Right atrium auricular region (tissue), 2 donors: ENCODE results near the gene SMCO4. TPM values are rescaled to one million over a fixed set of nuclear protein-coding genes. Genes with fewer than 3 reads are reported as not detected.
A peak's percentile ranks its signal among the peaks of the same experiment; 100 is the strongest.
"Not testable (repeated sequence)": the region's sequence is repeated elsewhere in the genome, so short reads cannot be mapped to it uniquely, and the experiment has no call there.

ENCODE experiments used
- DNase-seq: peaks from one replicate; pipeline ENCODE4 v3.0.0-alpha.2; 2019; ENCODE audit warnings: low spot score
- H3K27ac ChIP-seq, 2 donors: fragments of 200-600 bp; sonication (generic); 1 replicate in 1 of 2; 2 replicates in 1 of 2; pipeline ENCODE4 v1.5.1; 2016 to 2019
- H3K27me3 ChIP-seq, 2 donors: fragments of 200-600 bp; sonication (generic); one replicate each; pipeline versions ENCODE4 v1.5.1 to v1.6.0; 2017 to 2019
- H3K36me3 ChIP-seq: fragments of 200-600 bp; sonication (generic); one replicate; pipeline ENCODE4 v1.5.1; 2016
- H3K4me1 ChIP-seq, 2 donors: fragments of 200-600 bp; sonication (generic); one replicate each; pipeline versions ENCODE4 v1.5.1 to v1.6.0; 2017 to 2019
- H3K4me3 ChIP-seq, 2 donors: fragments of 200-600 bp; sonication (generic); 1 replicate in 1 of 2; 2 replicates in 1 of 2; pipeline ENCODE4 v1.5.1; 2017 to 2019; ENCODE audit warnings: mild to moderate bottlenecking in 1 of 2, moderate library complexity in 1 of 2
- H3K9me3 ChIP-seq, 2 donors: fragments of 200-600 bp; sonication (generic); one replicate each; pipeline ENCODE4 v1.5.1; 2019
- CTCF ChIP-seq, 2 donors: fragments of 200-600 bp; sonication (generic); IDR thresholded peaks; one replicate each; pipeline ENCODE4 v1.5.1; 2019; ENCODE audit warnings: antibody characterized with exemption in 2 of 2
- total RNA-seq, 2 donors: library from RNA; depleted of rRNA; stranded (reverse); fragments of >200 nt; gene quantifications; one replicate each; pipeline ENCODE4 v1.1.0, GENCODE V29; 2016

SMCO4 gene
- total RNA-seq, 2 donors from 2014 or later = 37.6 to 79.8 TPM

GRCh38 chr11:93537049-93537448 lies 6.1 kb downstream of the SMCO4 start:
- no peak for DNase-seq
- no peak overlapping the region for H3K4me3 ChIP-seq
- peak overlapping the region; percentile 44 to 72 for H3K27ac ChIP-seq
- no peaks in the 10 kb centered on the region for H3K27me3 ChIP-seq
- H3K4me1 ChIP-seq = peaks cover 0 to 82% of the 10 kb centered on the region in 2 donors
- H3K36me3 ChIP-seq = no peaks in the 10 kb centered on the region
- H3K9me3 ChIP-seq = no peaks in the 10 kb centered on the region
- no peak for TF ChIP-seq CTCF (IDR thresholded peaks at IDR 0.05)

GRCh38 chr11:93536101-93536861 lies 6.9 kb downstream of the SMCO4 start:
- no peak overlapping the region for H3K4me3 ChIP-seq
- no peak for DNase-seq
- H3K36me3 ChIP-seq = no peaks in the 10 kb centered on the region
- H3K4me1 ChIP-seq = peaks cover 0 to 75% of the 10 kb centered on the region in 2 donors
- TF ChIP-seq CTCF (IDR thresholded peaks at IDR 0.05) = no peak
- H3K9me3 ChIP-seq = no peaks in the 10 kb centered on the region
- H3K27me3 ChIP-seq = no peaks in the 10 kb centered on the region
- H3K27ac ChIP-seq = peak overlapping the region; percentile 44 to 72

GRCh38 chr11:93535578-93535977 lies 7.6 kb downstream of the SMCO4 start:
- H3K4me1 ChIP-seq = peaks cover 0 to 73% of the 10 kb centered on the region in 2 donors

GRCh38 chr11:93532806-93533205 lies 10.4 kb downstream of the SMCO4 start:
- Histone ChIP-seq H3K27me3 (no peaks in the 10 kb centered on the region), H3K36me3 (no peaks in the 10 kb centered on the region), H3K4me1 (peaks cover 0 to 85% of the 10 kb centered on the region in 2 donors), H3K9me3 (no peaks in the 10 kb centered on the region), H3K4me3 (no peak overlapping the region), H3K27ac (no peak overlapping the region)
- no peak for DNase-seq
- no peak for TF ChIP-seq CTCF (IDR thresholded peaks at IDR 0.05)

More at GRCh38 chr11:93535578-93535977, 7.6 kb downstream of the SMCO4 start:
- H3K36me3 ChIP-seq, H3K9me3 ChIP-seq, DNase-seq, H3K27ac ChIP-seq, H3K27me3 ChIP-seq, H3K4me3 ChIP-seq: not testable (repeated sequence)

GRCh38 chr11:93532281-93532789 lies 10.9 kb downstream of the SMCO4 start:
- Histone ChIP-seq H3K4me1 (peaks cover 0 to 84% of the 10 kb centered on the region in 2 donors), H3K4me3 (no peak overlapping the region), H3K27me3 (no peaks in the 10 kb centered on the region), H3K9me3 (no peaks in the 10 kb centered on the region), H3K36me3 (no peaks in the 10 kb centered on the region), H3K27ac (no peak overlapping the region)
- no peak for TF ChIP-seq CTCF (IDR thresholded peaks at IDR 0.05)
- DNase-seq = no peak

- no peak for DNase-seq
- no peak for TF ChIP-seq CTCF (IDR thresholded peaks at IDR 0.05)
- Histone ChIP-seq H3K27ac (peak overlapping the region; percentile 79 to 85), H3K4me1 (peaks cover 0 to 83% of the 10 kb centered on the region in 2 donors), H3K9me3 (no peaks in the 10 kb centered on the region), H3K36me3 (no peaks in the 10 kb centered on the region), H3K27me3 (no peaks in the 10 kb centered on the region), H3K4me3 (no peak overlapping the region)
Observed at GRCh38 chr11:93530468-93530826, 12.7 kb downstream of the SMCO4 start.
